Activated CD8-positive, alpha-beta memory T cell treated with anti-CD3 and anti-CD28 coated beads, Interleukin-2, amount 50 U/mL, for 48 hours (primary cell): ENCODE results near the gene TNRC6C.

ENCODE experiments used
- DNase-seq: peaks from one replicate; pipeline ENCODE4 v3.0.0-alpha.2; 2020

The TNRC6C gene

GRCh38 chr17:77957857-77958715 is at the start of gene TNRC6C:
TNRC6C (plus strand) TSS chr17:77958703; CDS start chr17:78004207, 45,504 bp downstream.
- DNase-seq: peak; percentile 99

- no peak for DNase-seq
These were observed 49.3 kb upstream of the TNRC6C start for GRCh38 chr17:77909236-77909635.

- DNase-seq: no peak
These were observed 48.7 kb upstream of the TNRC6C start for GRCh38 chr17:77909816-77910215.

GRCh38 chr17:77914385-77915254 is 43.9 kb upstream of the TNRC6C start:
- DNase-seq: no peak

- DNase-seq: no peak
These were observed 42.9 kb upstream of the TNRC6C start for GRCh38 chr17:77915594-77916021.

GRCh38 chr17:77916264-77916663 is 42.2 kb upstream of the TNRC6C start:
- DNase-seq: no peak

GRCh38 chr17:77916703-77917481 is 41.6 kb upstream of the TNRC6C start:
- DNase-seq: no peak

GRCh38 chr17:77919276-77919675 is 39.2 kb upstream of the TNRC6C start:
- no peak for DNase-seq

GRCh38 chr17:77923135-77923534 is 35.4 kb upstream of the TNRC6C start:
- no peak for DNase-seq

GRCh38 chr17:77923776-77924513 is 34.6 kb upstream of the TNRC6C start:
- no peak for DNase-seq

GRCh38 chr17:77924757-77925336 is 33.7 kb upstream of the TNRC6C start:
- DNase-seq: no peak

- no peak for DNase-seq
These were observed 32.5 kb upstream of the TNRC6C start for GRCh38 chr17:77925831-77926543.

- no peak for DNase-seq
These were observed 31.5 kb upstream of the TNRC6C start for GRCh38 chr17:77926981-77927380.

- no peak for DNase-seq
These were observed 30.6 kb upstream of the TNRC6C start for GRCh38 chr17:77927777-77928518.

- DNase-seq: no peak
These were observed 29.9 kb upstream of the TNRC6C start for GRCh38 chr17:77928519-77929179.

- no peak for DNase-seq
These were observed 29.3 kb upstream of the TNRC6C start for GRCh38 chr17:77929180-77929564.

- no peak for DNase-seq
These were observed 28.5 kb upstream of the TNRC6C start for GRCh38 chr17:77929871-77930436.

GRCh38 chr17:77930780-77931768 is 27.4 kb upstream of the TNRC6C start:
- no peak for DNase-seq
